ENCODE data around the gene ATN1. TPM values are rescaled to one million over a fixed set of nuclear protein-coding genes. Genes with fewer than 3 reads are reported as not detected.
A peak's percentile ranks its signal among the peaks of the same experiment; 100 is the strongest.

The ATN1 gene
- total RNA-seq, 1 donor from 2014 or later: 8.9 TPM

DNA sequence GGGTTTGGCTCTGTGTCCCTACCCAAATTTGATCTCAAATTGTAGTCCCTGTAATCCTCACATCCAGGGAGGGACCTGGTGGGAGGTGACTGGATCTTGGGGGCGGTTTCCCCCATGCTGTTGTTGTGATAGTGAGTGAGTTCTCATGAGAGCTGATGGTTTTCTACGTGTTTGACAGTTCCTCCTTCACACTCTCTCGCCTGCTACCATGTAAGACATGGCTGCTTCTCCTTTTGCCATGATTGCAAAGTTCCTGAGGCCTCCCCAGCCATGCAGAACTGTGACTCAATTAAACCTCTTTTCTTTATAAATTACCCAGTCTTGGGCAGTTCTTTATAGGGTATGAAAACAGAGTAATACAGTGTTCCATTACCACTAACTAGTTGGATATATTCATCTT lies 33.4 kb upstream of the ATN1 start:
- TF ChIP-seq EZH2 (IDR thresholded peaks at IDR 0.05): no peak
- TF ChIP-seq, protein P1, sequence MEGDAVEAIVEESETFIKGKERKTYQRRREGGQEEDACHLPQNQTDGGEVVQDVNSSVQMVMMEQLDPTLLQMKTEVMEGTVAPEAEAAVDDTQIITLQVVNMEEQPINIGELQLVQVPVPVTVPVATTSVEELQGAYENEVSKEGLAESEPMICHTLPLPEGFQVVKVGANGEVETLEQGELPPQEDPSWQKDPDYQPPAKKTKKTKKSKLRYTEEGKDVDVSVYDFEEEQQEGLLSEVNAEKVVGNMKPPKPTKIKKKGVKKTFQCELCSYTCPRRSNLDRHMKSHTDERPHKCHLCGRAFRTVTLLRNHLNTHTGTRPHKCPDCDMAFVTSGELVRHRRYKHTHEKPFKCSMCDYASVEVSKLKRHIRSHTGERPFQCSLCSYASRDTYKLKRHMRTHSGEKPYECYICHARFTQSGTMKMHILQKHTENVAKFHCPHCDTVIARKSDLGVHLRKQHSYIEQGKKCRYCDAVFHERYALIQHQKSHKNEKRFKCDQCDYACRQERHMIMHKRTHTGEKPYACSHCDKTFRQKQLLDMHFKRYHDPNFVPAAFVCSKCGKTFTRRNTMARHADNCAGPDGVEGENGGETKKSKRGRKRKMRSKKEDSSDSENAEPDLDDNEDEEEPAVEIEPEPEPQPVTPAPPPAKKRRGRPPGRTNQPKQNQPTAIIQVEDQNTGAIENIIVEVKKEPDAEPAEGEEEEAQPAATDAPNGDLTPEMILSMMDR (IDR thresholded peaks at IDR 0.05): no peak
- no peak for TF ChIP-seq EZH2phosphoT487 (IDR thresholded peaks at IDR 0.05)
- H2AFZ ChIP-seq (replicated peaks): no peak overlapping the region
- H3K27ac ChIP-seq: no peak overlapping the region
- Mint-ChIP-seq H3K4me3 (no peak overlapping the region), H3K9me3 (no peaks in the 10 kb centered on the region), H3K27me3 (ENCODE audit: insufficient read depth, low read depth) (no peaks in the 10 kb centered on the region), H3K36me3 (no peaks in the 10 kb centered on the region), H3K4me1 (peaks cover 18% of the 10 kb centered on the region), H3K27ac (no peak overlapping the region)
- peaks cover 7% of the 10 kb centered on the region for H3K4me1 ChIP-seq
- DNase-seq (ENCODE audit: low spot score): no peak
- no peaks in the 10 kb centered on the region for H4K20me1 ChIP-seq (ENCODE audit: low read depth)
- no peak overlapping the region for H3K9ac ChIP-seq
- no peaks in the 10 kb centered on the region for H3K79me2 ChIP-seq (ENCODE audit: low read depth)
- H3K9me3 ChIP-seq (ENCODE audit: low read depth): no peaks in the 10 kb centered on the region
- peaks cover 20% of the 10 kb centered on the region for H3F3A ChIP-seq (ENCODE audit: low read depth)
- H3K36me3 ChIP-seq: no peaks in the 10 kb centered on the region
- H3K4me3 ChIP-seq: no peak overlapping the region
- no peaks in the 10 kb centered on the region for H3K27me3 ChIP-seq
- H3K4me2 ChIP-seq: no peak overlapping the region

- H3K27ac Mint-ChIP-seq: no peak overlapping the region
- Histone ChIP-seq H4K20me1 (ENCODE audit: low read depth) (no peaks in the 10 kb centered on the region), H3K4me3 (no peak overlapping the region), H2AFZ (replicated peaks) (no peak overlapping the region), H3F3A (ENCODE audit: low read depth) (peaks cover 7% of the 10 kb centered on the region), H3K27ac (no peak overlapping the region), H3K4me2 (no peak overlapping the region), H3K36me3 (no peaks in the 10 kb centered on the region), H3K9ac (no peak overlapping the region), H3K4me1 (no peaks in the 10 kb centered on the region), H3K9me3 (ENCODE audit: low read depth) (no peaks in the 10 kb centered on the region), H3K79me2 (ENCODE audit: low read depth) (no peaks in the 10 kb centered on the region), H3K27me3 (no peaks in the 10 kb centered on the region)
- no peaks in the 10 kb centered on the region for H3K36me3 Mint-ChIP-seq
- H3K9me3 Mint-ChIP-seq: peaks cover 3% of the 10 kb centered on the region
- no peak for DNase-seq (ENCODE audit: low spot score)
- no peak for TF ChIP-seq EZH2 (IDR thresholded peaks at IDR 0.05)
- TF ChIP-seq, protein P1 (IDR thresholded peaks at IDR 0.05): no peak
- TF ChIP-seq EZH2phosphoT487 (IDR thresholded peaks at IDR 0.05): no peak
- peaks cover 16% of the 10 kb centered on the region for H3K4me1 Mint-ChIP-seq
- peaks cover 4% of the 10 kb centered on the region for H3K27me3 Mint-ChIP-seq (ENCODE audit: insufficient read depth, low read depth)
- peak overlapping the region; percentile 8 for H3K4me3 Mint-ChIP-seq
Observed at GRCh38 chr12:6896846-6897435, 30.8 kb upstream of the ATN1 start.

GRCh38 chr12:6899427-6899826 lies 28.3 kb upstream of the ATN1 start:
- Histone ChIP-seq H3K9me3 (ENCODE audit: low read depth) (no peaks in the 10 kb centered on the region), H3K27ac (no peak overlapping the region), H3K4me1 (peaks cover 20% of the 10 kb centered on the region), H3K27me3 (no peaks in the 10 kb centered on the region), H3K4me3 (no peak overlapping the region), H4K20me1 (ENCODE audit: low read depth) (no peaks in the 10 kb centered on the region), H3K36me3 (no peaks in the 10 kb centered on the region), H2AFZ (replicated peaks) (no peak overlapping the region), H3F3A (ENCODE audit: low read depth) (peaks cover 12% of the 10 kb centered on the region), H3K9ac (no peak overlapping the region), H3K4me2 (no peak overlapping the region), H3K79me2 (ENCODE audit: low read depth) (no peaks in the 10 kb centered on the region)
- DNase-seq (ENCODE audit: low spot score): no peak
- Mint-ChIP-seq H3K36me3 (peaks cover 1% of the 10 kb centered on the region), H3K9me3 (peaks cover 3% of the 10 kb centered on the region), H3K27ac (no peak overlapping the region), H3K4me1 (peaks cover 22% of the 10 kb centered on the region), H3K4me3 (no peak overlapping the region), H3K27me3 (ENCODE audit: insufficient read depth, low read depth) (peaks cover 6% of the 10 kb centered on the region)
- TF ChIP-seq EZH2 (IDR thresholded peaks at IDR 0.05) (no peak), EZH2phosphoT487 (IDR thresholded peaks at IDR 0.05) (no peak)
- TF ChIP-seq, protein P1 (IDR thresholded peaks at IDR 0.05): no peak

All from neural progenitor cell (in vitro differentiated cells).